Cerebellar cortex (tissue), 1 donor: ENCODE measurements around the gene LMX1B.

Experiments
- DNase-seq: peaks from one replicate; pipeline ENCODE4 v3.0.0-alpha.2; 2015; ENCODE audit warnings: low spot score

LMX1B gene

GRCh38 chr9:126676685-126677143 is 63.0 kb downstream of the LMX1B start:
- DNase-seq, result peak; percentile 79

GRCh38 chr9:126677188-126678084 is 63.7 kb downstream of the LMX1B start:
- DNase-seq, result no peak

- DNase-seq, result no peak
Observed at GRCh38 chr9:126678989-126679388, 65.3 kb downstream of the LMX1B start.

- no peak for DNase-seq
Observed at GRCh38 chr9:126681336-126681735, 67.6 kb downstream of the LMX1B start.

DNA sequence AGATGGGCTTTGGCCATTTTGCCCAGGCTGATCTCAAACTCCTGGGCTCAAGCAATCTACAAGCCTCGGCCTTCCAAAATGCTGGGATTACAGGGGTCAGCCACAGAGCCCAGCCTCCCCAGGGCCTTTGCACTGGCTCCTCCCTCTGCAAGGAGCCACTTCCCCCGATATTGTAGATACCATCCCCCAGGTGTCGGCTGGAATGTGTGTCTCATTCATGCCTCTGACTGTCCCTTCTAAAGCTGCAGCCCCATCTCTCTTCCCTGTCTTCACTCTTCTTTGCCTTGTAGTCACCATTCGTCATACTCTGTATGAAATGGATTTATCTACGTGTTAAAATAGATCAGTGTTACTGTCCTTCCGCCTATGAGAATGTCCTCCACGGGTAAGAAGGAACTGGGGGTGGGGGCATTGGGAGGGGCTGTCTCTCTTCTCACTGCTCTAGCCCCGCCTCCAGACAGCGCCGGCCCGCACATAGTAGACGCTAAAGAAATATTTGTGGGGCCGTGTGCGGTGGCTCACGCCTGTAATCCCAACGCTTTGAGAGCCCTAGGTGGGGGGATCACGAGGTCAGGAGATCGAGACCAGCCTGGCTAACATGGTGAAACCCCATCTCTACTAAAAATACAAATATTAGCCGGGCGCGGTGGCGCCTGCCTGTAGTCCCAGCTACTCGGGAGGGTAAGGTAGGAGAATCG is 68.5 kb downstream of the LMX1B start:
- no peak for DNase-seq

- no peak for DNase-seq
Observed at GRCh38 chr9:126682928-126683697, 69.4 kb downstream of the LMX1B start.

GRCh38 chr9:126683698-126684044 is 69.9 kb downstream of the LMX1B start:
- DNase-seq, result no peak

DNA sequence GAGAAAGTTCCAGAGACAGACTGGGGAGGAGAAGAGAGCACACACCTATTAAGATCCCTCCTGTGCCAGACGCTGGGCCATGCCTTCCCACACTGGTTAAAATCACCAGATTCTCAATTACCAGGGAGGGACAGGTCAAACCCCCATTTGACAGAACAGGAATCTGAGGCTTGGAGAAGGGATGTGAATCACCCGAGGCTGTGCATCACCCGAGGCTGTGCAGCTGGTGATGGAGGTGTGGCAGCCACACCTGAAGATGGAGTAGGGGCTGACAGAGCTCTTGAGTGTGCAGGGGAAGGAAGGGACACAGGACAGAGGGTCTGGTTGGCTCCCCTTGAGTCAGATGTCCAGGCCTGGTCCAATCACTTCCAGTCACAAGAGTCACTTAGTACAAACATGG is 70.6 kb downstream of the LMX1B start:
- no peak for DNase-seq

GRCh38 chr9:126684965-126685465 is 71.3 kb downstream of the LMX1B start:
- no peak for DNase-seq

DNA sequence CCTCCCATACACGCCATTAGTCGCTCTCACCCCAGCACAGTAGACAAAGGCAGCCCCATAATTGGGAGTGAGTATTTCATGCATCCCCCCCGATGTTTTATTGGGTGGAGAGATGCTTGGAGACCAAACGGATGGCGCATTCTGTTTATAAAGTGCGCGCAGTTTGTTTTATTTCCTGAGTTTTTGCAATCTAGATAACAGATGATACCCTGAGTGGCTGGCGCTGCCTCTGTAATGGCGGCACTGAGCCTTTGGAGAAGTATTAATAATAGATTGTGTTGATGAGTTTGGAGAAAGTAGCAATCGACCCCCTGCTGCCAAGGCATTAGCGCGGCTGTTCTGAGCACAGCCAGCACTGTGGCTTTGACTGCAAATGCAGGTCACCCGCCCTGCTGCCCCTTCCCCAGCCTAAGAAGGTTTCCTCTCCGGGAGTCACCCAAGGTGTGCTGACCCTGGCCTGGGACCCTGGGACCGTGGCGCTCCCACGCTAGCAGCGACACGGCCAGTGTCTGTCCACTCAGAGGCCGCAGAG is 74.3 kb downstream of the LMX1B start:
- no peak for DNase-seq

DNA sequence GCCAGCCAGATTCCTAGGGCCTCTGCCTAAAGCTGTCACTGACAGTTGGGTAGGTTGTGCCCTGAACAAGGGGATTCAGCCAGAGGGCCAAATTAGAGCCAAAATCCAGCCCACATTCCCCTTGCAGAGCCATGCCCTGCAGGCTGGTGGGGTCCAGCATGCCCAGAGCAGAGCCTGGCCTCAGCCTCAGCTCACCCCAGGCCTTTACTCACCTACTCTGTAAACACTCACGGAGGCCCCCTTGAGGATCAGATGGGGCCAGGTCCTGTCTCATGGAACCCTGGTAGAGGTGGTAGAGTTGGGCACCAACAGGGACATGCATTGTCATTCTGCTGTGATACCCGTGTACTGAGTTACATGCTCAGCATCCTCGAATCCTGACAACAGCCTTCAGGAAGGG is 74.9 kb downstream of the LMX1B start:
- DNase-seq, result no peak

GRCh38 chr9:126689027-126689825 is 75.5 kb downstream of the LMX1B start:
- no peak for DNase-seq

DNA sequence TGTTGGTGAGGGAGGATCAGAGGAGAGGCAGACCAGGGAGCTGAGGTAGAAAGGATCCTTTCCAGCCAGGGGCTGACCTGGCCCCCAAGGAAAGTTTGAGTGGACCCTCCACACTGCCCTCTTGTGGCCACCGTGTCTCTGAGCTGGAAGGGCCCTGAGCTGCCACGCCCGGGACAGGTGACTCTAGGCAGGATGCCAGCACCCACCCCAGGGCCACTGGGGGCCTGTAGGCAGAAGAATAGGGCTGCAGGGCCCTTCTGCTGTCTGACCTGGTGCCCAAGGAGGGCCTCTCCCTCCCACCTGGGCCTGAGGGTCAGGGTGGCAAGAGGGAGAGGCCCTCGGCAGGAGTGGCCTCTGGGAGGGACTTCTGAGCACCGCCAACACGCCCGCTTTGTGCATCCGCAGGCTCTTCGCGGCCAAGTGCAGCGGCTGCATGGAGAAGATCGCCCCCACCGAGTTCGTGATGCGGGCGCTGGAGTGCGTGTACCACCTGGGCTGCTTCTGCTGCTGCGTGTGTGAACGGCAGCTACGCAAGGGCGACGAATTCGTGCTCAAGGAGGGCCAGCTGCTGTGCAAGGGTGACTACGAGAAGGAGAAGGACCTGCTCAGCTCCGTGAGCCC is 76.8 kb downstream of the LMX1B start:
- DNase-seq, result no peak

GRCh38 chr9:126692041-126692758 is 78.5 kb downstream of the LMX1B start:
- DNase-seq, result peak; percentile 1

DNA sequence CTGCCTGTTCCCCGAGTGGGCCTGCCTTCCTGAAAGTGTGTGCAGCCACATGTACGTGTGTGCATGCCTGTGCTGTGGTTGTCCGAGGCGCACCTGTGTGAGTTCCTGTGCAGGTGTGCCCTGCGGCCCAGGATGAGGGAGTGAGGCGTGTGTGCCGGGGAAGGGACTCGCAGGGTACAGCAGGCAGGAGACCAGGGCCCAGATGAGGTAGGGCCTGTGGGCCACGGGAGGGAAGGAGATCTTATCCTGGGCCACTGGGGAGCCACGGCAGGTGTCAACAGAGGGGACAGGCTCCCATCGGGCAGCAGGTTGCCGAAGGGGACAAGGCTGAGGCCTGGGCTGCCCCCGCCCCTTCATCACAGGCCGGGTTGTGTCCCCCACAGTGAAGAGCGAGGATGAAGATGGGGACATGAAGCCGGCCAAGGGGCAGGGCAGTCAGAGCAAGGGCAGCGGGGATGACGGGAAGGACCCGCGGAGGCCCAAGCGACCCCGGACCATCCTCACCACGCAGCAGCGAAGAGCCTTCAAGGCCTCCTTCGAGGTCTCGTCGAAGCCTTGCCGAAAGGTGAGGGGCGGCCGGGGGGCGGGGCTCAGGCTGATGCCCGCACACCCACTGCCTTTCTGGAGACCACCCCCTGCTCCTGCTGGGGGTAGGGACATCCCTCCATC is 79.2 kb downstream of the LMX1B start:
- no peak for DNase-seq

GRCh38 chr9:126693428-126693944 is 79.8 kb downstream of the LMX1B start:
- DNase-seq, result no peak

DNA sequence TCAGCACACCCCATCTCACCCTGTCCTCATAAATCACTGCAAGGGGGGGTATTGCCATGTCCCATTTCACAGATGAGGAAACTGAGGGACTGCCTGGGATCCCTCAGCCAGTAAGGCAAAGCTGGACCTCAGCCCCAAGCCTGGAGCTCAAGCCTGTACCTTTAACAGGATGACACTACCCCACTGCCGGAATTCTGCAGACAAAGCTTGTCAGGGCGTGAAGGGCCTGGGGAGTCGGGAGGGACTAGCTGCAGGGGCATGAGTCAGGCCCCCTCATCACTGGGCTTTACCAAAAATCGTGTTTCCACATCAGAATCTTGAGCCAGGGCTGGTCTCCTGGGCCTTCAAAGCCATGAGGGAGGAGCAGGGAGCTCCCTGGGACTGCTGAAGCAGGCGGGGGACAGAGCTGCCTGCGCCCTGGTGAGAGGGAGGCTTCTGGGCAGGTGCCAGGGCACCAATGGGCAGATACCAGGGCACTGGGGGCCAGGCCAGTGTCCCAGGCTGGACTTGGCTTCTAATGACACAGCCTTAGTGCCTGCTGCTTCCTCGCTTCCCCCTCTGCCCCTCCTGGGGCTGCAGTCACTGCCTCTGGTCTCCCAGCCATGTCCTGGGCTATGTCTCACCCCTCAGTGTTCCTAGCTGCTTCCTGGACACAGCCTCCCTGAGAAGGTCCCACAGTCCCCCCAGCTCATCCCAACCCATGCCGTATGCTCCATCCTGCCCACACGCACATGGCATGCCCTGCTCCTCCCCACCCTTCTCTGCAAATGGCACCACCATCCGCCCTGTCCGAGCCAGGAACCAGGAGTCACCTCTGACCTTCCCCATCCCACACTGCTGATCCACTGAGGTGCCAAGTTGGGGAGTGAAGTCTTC is 80.7 kb downstream of the LMX1B start:
- DNase-seq, result peak; percentile 28

DNA sequence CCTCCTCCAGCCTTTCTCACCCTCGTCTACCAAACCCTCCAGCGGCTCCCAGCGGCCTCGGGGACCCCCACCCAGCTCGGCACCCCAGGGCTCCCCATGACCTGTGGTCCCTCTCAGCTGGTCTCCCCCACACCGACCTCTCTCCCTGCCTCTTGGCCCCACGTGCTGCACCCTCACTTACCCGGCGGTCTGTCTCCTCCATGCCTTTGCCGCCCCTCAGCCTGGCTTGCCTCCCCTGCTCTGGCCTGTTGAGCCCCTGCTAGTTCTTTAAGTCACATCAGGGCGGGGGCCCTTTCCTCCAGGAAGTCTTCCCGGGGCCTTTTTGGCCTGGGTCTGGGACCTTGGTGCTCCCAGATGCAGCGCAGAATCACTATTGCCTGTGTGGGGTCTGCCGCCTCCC is 81.5 kb downstream of the LMX1B start:
- peak; percentile 2 for DNase-seq
